NCI-H2196 treated with DMSO at 0.1 percent for 48 hours (cell line): Measurements from ENCODE around the gene AMIGO1.
A peak's percentile ranks its signal among the peaks of the same experiment; 100 is the strongest.
"Not testable (repeated sequence)": the region's sequence is repeated elsewhere in the genome, so short reads cannot be mapped to it uniquely, and the experiment has no call there.

Experiments used
- DNase-seq: peaks from one replicate; lab custom pipeline; 2025; ENCODE audit not compliant: unreplicated experiment; lab: John Stamatoyannopoulos, UW

The AMIGO1 gene

DNA sequence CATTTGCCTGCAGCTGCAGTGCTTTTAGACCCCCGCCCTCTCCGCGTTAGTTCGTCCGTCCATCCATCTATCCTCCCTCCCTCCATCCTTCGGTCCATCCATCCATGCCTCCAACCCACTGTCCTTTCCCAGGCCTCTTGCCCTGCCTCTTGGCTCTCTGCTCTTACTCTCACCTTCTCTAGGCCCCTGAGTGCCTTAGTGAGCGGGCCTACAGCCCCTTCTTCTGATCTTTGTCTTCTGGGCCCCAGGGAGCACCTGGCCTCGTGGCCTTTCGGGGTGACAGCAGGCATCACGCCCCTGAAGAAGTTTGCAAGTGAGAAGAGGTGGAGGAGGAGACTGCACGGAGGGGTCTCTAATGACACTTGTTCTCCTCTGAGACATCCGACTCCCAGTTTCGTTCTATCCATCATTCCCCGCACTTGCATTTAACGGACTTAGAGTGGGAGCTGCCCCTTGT is 25.0 kb downstream of the AMIGO1 start:
- DNase-seq, result no peak

DNA sequence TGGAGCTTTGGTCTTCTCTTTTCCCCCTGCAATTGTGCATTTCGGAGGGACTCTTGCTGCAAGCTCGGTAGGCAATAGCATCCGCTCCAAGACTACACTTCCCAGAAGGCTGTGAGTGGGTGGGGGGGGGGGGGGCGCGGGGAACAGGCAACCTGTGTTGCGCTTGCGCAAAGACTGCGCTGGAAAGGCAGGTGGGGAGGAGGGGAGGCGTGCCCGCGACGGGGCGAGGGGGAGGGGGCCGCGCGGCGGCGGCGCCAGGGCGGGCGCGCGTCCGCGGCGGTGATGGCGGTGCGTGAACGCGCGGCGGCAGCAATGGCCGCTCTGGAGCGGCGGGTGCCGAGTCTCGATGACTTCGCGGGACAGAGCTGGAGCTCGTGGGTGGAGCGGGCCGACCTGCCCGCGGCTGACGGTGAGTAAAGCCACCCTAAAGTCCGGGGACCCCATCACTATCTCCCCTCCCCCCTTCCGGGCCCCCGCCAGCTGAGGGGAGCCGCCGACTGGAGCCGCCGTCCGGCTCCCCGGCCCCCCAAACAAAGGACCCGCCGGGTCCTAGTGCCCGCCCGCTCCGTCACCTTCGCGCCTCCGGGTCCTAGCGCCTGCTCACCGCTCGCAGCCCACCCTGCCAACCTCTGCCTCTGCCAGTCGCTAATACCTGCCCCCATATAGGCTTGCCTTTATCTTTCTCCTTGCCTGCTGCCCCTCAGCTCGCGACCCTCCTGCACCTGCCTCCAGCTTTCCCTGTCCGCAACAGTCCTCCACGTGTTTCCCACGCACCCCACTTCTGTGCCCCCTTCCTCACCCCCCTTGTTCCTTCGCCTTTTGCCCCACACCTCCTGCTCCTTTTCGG is 25.6 kb downstream of the AMIGO1 start, which contains the start of gene ATXN7L2:
ATXN7L2 (plus strand) TSS at position 234 of the 847 bp plus-strand sequence; CDS start at position 283, 49 bp downstream.
- peak; percentile 89 for DNase-seq

- no peak for DNase-seq
Observed at GRCh38 chr1:109482791-109483671, 26.5 kb downstream of the AMIGO1 start.

- no peak for DNase-seq
Observed at GRCh38 chr1:109482242-109482641, 27.3 kb downstream of the AMIGO1 start.

GRCh38 chr1:109481646-109482045 is 27.9 kb downstream of the AMIGO1 start:
- no peak for DNase-seq

- no peak for DNase-seq
Observed at GRCh38 chr1:109479901-109480300, 29.6 kb downstream of the AMIGO1 start.

- DNase-seq, result no peak
Observed at GRCh38 chr1:109479311-109479710, 30.2 kb downstream of the AMIGO1 start.

DNA sequence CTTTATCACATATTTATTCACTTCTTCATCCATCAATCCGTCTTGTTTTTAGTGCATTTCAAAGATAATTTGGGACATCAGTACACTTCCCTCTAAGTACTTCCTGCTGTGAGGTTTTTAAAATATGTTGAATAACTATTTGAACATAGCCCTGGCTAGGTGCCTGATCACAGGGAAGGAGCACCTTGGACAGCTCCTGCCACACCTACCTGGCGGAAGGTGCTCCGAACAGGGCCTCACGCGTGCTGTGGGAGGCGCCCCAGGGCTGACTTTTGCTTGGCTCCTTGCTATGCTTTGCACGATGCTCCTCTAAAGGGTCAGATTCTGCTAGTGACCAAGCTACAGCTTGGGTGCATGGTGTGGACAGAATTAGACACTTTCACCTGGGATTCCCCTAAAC is 30.7 kb downstream of the AMIGO1 start:
- DNase-seq, result no peak

- DNase-seq, result no peak
Observed at GRCh38 chr1:109477821-109478220, 31.7 kb downstream of the AMIGO1 start.

DNA sequence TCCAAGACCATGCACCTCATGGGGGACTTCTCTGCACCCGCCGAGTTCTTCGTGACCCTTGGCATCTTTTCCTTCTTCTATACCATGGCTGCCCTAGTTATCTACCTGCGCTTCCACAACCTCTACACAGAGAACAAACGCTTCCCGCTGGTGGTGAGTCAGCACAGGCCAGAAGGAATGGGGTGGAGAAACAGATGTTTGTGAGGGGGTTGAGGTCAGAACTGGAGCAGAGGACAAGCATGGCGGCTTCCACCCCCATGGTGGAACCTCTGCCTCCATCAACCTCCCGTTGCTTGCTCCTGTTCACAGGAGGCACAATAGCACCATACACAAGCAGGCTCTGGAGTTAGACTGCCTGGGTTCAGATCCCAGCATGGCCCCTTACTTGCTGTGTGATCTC is 32.7 kb downstream of the AMIGO1 start:
- no peak for DNase-seq

DNA sequence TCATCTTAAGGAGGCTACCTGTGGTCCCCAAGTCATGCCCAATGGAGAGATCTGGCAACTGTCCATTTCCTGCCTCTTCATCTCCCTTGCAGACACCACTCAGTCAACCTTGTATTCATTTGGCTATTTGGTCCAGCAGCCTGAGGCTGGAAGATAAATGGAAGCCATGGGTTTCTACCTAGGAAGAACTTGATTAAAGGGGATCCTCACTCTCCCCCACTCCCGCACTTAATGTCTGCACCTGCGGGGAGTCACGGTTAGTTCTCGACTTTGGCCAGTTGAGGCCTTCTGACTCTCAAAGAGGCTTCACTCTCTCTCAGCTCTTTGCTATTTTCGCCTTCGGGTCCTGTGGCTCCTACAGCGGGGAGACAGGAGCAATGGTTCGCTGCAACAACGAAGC is 34.3 kb downstream of the AMIGO1 start:
- DNase-seq, result no peak

- no peak for DNase-seq
Observed at GRCh38 chr1:109474697-109475096, 34.8 kb downstream of the AMIGO1 start.

DNA sequence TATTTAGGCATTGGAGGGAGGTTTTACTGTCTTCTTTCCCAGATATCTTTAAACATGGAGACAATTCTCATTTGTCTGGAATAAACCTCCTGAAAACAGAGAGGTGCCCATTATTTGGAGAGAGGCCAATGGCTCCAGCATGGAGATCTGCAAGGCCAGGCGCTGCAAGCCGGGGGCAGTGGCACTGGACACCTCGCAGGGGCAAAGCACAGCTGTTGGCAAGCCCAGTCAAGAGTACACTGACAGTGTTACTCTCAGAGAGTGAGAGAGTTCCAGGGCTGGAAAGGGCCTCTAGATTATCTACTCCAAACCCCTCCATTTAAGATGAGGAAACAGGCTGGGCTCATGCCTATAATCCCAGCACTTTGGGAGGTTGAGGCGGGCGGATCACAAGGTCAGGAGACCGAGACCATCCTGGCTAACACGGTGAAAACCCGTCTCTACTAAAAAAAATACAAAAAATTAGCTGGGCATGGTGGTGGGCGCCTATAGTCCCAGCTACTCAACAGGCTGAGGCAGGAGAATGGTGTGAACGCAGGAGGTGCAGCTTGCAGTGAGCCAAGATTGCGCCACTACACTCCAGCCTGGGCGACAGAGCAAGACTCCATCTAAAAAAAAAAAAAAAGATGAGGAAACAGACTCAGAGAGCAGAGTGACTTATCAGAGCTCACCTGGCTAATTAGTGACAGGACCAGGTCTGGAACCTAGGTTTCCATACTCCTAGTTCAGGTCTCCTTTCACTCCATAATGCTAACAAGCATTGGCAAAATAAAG is 36.1 kb downstream of the AMIGO1 start:
- DNase-seq, result not testable (repeated sequence)

- no peak for DNase-seq
Observed at GRCh38 chr1:109472779-109473178, 36.7 kb downstream of the AMIGO1 start.

GRCh38 chr1:109470245-109470644 is 39.3 kb downstream of the AMIGO1 start:
- DNase-seq, result no peak

- DNase-seq, result no peak
Observed at GRCh38 chr1:109468903-109469302, 40.6 kb downstream of the AMIGO1 start.

GRCh38 chr1:109468061-109468460 is 41.5 kb downstream of the AMIGO1 start:
- DNase-seq, result no peak

- DNase-seq, result no peak
Observed at GRCh38 chr1:109467301-109467777, 42.2 kb downstream of the AMIGO1 start.

DNA sequence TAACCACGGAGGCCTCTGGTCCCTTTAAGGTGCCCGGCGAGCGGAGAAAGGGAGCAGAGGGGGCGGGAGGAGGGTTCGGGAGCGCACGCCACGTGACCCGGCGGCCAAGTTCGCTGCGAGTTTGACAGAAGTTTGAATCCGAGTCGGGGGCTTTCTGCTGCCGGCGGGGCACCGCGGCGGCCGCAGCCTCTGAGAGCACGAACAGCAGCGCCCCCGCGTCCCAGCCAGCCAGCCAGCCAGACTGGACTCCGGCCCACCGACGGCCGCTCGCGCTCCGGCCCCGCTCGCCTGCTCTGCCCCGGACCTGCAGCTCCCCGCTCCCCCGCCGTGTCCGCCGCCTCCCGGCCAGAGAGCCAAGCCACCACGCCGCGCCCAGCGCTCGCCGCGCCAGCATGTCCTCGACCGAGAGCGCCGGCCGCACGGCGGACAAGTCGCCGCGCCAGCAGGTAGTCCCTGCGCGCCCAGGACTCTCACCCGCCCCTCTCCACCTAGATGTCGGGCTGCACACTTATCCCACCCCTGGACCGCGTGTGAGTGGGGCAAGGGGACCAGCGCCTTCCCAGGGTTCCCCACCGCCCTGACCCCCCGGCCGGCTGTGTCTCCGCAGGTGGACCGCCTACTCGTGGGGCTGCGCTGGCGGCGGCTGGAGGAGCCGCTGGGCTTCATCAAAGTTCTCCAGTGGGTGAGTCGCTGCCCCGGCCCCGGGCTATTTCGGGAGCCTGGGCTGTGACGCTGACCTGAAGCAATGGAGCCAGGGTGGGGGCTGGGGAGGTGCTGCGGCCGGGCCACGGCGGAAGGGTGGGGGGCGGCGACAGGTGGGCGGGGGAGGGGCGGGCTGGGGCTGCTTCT is 42.9 kb downstream of the AMIGO1 start, which contains the start of gene SYPL2:
SYPL2 (plus strand) TSS at position 95 of the 849 bp plus-strand sequence; CDS start at position 393, 298 bp downstream.
- no peak for DNase-seq

DNA sequence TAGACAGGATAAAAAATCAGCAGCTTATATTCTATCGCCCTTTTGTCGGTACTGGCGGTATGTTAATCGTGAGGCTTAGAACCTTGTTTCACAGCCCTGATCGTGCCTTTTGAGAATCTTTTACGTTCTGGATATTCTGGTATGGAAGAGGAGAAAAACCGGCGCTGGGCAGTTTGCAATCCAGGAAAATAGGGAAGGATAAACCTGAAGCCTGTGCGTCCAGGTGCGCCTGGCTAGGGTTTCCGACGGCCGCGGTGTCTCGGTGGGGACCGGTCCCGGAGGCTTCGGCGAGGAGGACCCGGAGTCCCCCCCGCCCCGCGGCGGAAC is 43.4 kb downstream of the AMIGO1 start:
- DNase-seq, result no peak
